ENCODE results near the gene GALNT17.

DNA sequence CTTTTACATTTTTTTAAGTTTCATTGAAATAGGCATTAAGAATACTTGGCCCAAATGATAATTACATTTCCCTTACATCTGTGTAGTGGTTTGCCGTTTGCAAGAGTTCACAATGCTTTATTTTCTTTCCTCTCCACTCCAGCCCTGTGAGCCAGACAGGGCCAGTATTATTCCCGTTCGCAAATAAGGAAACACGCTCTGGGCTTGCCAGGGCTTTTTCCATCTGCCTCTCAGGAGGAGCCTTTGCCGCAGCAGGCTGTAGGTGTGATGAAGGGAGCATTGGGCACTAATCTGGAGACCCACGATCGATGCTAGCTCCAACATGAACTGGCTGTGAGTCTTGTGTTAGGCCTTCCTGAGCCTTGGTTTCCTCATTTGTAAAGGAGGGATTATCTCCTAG, 154.4 kb downstream of the GALNT17 start:
- TF ChIP-seq, protein P1, sequence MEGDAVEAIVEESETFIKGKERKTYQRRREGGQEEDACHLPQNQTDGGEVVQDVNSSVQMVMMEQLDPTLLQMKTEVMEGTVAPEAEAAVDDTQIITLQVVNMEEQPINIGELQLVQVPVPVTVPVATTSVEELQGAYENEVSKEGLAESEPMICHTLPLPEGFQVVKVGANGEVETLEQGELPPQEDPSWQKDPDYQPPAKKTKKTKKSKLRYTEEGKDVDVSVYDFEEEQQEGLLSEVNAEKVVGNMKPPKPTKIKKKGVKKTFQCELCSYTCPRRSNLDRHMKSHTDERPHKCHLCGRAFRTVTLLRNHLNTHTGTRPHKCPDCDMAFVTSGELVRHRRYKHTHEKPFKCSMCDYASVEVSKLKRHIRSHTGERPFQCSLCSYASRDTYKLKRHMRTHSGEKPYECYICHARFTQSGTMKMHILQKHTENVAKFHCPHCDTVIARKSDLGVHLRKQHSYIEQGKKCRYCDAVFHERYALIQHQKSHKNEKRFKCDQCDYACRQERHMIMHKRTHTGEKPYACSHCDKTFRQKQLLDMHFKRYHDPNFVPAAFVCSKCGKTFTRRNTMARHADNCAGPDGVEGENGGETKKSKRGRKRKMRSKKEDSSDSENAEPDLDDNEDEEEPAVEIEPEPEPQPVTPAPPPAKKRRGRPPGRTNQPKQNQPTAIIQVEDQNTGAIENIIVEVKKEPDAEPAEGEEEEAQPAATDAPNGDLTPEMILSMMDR (conservative IDR thresholded peaks at IDR 0.05; ENCODE audit: low read depth in 2 of 2): no peak
- TF ChIP-seq EZH2 (IDR thresholded peaks at IDR 0.05; ENCODE audit: low read depth, unreplicated experiment): no peak
- TF ChIP-seq, protein P2, sequence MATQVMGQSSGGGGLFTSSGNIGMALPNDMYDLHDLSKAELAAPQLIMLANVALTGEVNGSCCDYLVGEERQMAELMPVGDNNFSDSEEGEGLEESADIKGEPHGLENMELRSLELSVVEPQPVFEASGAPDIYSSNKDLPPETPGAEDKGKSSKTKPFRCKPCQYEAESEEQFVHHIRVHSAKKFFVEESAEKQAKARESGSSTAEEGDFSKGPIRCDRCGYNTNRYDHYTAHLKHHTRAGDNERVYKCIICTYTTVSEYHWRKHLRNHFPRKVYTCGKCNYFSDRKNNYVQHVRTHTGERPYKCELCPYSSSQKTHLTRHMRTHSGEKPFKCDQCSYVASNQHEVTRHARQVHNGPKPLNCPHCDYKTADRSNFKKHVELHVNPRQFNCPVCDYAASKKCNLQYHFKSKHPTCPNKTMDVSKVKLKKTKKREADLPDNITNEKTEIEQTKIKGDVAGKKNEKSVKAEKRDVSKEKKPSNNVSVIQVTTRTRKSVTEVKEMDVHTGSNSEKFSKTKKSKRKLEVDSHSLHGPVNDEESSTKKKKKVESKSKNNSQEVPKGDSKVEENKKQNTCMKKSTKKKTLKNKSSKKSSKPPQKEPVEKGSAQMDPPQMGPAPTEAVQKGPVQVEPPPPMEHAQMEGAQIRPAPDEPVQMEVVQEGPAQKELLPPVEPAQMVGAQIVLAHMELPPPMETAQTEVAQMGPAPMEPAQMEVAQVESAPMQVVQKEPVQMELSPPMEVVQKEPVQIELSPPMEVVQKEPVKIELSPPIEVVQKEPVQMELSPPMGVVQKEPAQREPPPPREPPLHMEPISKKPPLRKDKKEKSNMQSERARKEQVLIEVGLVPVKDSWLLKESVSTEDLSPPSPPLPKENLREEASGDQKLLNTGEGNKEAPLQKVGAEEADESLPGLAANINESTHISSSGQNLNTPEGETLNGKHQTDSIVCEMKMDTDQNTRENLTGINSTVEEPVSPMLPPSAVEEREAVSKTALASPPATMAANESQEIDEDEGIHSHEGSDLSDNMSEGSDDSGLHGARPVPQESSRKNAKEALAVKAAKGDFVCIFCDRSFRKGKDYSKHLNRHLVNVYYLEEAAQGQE (IDR thresholded peaks at IDR 0.05; ENCODE audit: unreplicated experiment): no peak
- no peak for TF ChIP-seq ZNF331 (CRISPR knock-in tag; IDR thresholded peaks at IDR 0.05; ENCODE audit: low read depth)
- TF ChIP-seq POLR2AphosphoS5 (IDR thresholded peaks at IDR 0.05; ENCODE audit: low read depth): no peak
- TF ChIP-seq EZH2phosphoT487 (IDR thresholded peaks at IDR 0.05; ENCODE audit: unreplicated experiment): no peak
- TF ChIP-seq, protein P3, sequence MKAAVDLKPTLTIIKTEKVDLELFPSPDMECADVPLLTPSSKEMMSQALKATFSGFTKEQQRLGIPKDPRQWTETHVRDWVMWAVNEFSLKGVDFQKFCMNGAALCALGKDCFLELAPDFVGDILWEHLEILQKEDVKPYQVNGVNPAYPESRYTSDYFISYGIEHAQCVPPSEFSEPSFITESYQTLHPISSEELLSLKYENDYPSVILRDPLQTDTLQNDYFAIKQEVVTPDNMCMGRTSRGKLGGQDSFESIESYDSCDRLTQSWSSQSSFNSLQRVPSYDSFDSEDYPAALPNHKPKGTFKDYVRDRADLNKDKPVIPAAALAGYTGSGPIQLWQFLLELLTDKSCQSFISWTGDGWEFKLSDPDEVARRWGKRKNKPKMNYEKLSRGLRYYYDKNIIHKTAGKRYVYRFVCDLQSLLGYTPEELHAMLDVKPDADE (IDR thresholded peaks at IDR 0.05): no peak
- TF ChIP-seq ZNF114 (CRISPR knock-in tag; IDR thresholded peaks at IDR 0.05): no peak
- no peak for TF ChIP-seq CREB1 (CRISPR knock-in tag; IDR thresholded peaks at IDR 0.05; ENCODE audit: low read depth)

All from GM23338 (cell line).